HG03175 (cell line): Measurements from ENCODE around the gene GABBR2.

ENCODE experiments used
- ATAC-seq: cut with Tn5 transposase; IDR thresholded peaks from one replicate; pipeline ENCODE4 v1.9.1; 2021; ENCODE audit warnings: mild to moderate bottlenecking, moderate library complexity; ENCODE audit not compliant: unreplicated experiment

Gene GABBR2

GRCh38 chr9:98248737-98249474 is 459.8 kb downstream of the GABBR2 start:
- no peak for ATAC-seq

- no peak for ATAC-seq
These were observed 460.7 kb downstream of the GABBR2 start for GRCh38 chr9:98247831-98248657.

- ATAC-seq, result no peak
These were observed 466.3 kb downstream of the GABBR2 start for GRCh38 chr9:98242426-98242825.

- no peak for ATAC-seq
These were observed 467.1 kb downstream of the GABBR2 start for GRCh38 chr9:98241357-98242300.

- ATAC-seq, result no peak
These were observed 468.3 kb downstream of the GABBR2 start for GRCh38 chr9:98240475-98240874.
